ENCODE data around the gene HBZ.
"Not testable (repeated sequence)": the region's sequence is repeated elsewhere in the genome, so short reads cannot be mapped to it uniquely, and the experiment has no call there.

HBZ gene

DNA sequence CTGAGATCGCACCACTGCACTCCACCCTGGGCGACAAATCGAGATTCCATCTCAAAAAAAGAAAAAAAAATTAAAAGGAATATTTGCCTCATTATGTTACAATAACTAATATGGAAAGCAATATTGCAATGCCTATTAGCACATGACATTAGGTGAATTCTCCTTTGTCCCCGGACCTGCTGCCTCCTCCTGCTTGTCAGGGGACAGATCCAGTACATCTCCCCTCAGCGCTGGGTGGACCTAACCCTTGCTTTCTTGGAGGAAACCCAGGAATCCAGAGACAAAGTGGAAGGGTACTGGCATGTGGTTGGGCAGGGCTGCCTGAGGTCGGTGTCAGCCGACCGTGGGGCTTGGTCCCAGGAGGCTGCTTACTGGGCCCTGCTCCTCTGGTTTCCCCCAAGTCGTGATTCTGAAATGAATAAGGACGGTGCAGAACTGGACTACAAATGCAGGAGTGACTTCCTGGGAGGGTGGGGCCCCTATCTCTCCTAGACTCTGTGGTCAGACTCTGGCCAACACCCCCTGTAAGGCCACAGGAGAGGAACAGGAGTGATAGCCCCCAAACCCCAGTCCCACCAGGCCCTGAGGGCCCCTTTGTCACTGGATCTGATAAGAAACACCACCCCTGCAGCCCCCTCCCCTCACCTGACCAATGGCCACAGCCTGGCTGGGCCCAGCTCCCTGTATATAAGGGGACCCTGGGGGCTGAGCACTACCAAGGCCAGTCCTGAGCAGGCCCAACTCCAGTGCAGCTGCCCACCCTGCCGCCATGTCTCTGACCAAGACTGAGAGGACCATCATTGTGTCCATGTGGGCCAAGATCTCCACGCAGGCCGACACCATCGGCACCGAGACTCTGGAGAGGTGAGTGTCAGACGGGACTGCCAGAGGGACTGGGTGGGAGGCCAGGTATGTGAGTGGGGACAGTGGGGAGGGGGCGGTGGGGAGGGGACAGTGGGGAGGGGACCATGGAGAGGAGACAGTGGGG is at the start of gene HBZ:
TSS of gene HBZ (plus strand) at position 504 of the 988 bp plus-strand sequence. CDS start at position 770, 266 bp downstream.
- no peak for DNase-seq (ENCODE audit: low read depth in 3 of 3)

DNA sequence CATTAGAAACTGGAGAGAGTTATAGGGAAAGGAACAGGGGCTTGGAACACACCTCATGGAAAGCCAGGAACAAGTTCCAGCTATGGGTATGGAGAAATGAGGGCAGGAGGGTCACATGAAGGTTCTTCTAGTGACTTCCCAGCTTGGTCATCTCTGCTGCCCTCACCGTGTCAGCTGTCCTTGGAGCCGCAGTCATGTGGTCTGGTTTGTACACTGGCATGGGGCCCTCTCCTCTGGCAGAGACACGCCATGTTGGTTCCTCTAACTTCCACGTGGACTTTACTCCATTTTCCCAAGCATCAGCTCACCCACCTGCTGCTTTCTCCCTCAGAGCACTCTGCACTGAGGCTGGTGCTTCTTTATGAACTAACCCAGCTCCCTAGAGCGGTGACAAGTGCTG is 48.1 kb upstream of the HBZ start:
- no peak for DNase-seq (ENCODE audit: low read depth in 3 of 3)

- DNase-seq (ENCODE audit: low read depth in 3 of 3), result no peak
These were observed 47.5 kb upstream of the HBZ start for GRCh38 chr16:104928-105327.

DNA sequence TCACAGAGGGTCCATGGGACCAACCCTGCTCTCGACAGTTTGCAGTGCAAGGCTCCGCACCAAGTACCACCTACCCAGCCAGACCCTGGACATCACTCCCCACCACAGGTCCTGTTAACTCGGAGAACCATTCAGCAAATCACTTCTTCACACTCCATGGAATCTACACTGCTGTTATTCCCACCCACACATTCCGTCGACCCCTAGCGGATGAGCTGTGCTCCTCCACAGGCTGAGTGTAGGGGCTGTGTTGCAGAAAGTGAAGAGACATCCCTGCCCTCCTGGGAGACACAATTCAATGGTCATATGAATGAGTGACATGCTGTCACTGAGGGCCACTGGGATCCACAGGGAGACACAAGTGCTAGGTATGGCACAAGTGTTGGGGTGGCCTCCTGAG is 46.9 kb upstream of the HBZ start:
- DNase-seq (ENCODE audit: low read depth in 3 of 3), result no peak

DNA sequence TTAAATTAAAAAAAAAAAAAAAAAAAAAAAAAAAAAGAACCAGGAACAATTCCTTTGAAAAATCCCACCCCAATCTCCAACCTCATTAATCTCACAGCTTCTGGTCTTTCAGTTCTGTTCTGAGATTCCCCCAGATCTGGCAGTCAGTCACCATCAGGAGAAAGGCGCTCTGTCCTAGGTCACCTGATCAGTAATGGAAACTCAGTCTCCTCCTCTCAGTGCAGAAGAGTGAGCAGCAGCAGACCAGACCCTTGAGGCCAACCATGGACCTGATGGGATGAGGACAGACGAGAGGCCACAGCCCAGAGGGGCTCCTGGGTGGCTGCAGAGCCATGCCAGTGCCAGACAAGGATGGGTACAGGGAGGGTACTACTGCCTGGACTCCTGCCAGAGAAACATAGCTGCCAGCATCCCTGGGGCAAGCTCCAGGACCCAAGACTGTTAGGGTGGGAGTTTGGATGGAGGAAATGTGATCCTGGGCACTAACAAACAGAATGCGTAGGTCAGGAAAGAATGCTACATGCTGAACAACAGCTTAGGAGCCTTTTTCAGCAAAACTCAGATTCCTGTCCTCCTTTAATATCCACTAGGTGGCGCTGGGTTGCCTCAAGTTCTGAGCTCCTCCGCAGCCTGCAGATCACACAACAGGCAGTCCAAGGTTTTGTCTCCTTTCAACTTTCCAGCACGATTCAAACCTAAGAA is 45.7 kb upstream of the HBZ start:
- DNase-seq (ENCODE audit: low read depth in 3 of 3), result peak in 2 of 3 donors; percentile 17 to 41

- DNase-seq (ENCODE audit: low read depth in 3 of 3), result no peak
These were observed 40.1 kb upstream of the HBZ start for GRCh38 chr16:112153-112840.

- no peak for DNase-seq (ENCODE audit: low read depth in 3 of 3)
These were observed 38.1 kb upstream of the HBZ start for GRCh38 chr16:114327-114726.

GRCh38 chr16:116015-116414 is 36.4 kb upstream of the HBZ start:
- no peak for DNase-seq (ENCODE audit: low read depth in 3 of 3)

DNA sequence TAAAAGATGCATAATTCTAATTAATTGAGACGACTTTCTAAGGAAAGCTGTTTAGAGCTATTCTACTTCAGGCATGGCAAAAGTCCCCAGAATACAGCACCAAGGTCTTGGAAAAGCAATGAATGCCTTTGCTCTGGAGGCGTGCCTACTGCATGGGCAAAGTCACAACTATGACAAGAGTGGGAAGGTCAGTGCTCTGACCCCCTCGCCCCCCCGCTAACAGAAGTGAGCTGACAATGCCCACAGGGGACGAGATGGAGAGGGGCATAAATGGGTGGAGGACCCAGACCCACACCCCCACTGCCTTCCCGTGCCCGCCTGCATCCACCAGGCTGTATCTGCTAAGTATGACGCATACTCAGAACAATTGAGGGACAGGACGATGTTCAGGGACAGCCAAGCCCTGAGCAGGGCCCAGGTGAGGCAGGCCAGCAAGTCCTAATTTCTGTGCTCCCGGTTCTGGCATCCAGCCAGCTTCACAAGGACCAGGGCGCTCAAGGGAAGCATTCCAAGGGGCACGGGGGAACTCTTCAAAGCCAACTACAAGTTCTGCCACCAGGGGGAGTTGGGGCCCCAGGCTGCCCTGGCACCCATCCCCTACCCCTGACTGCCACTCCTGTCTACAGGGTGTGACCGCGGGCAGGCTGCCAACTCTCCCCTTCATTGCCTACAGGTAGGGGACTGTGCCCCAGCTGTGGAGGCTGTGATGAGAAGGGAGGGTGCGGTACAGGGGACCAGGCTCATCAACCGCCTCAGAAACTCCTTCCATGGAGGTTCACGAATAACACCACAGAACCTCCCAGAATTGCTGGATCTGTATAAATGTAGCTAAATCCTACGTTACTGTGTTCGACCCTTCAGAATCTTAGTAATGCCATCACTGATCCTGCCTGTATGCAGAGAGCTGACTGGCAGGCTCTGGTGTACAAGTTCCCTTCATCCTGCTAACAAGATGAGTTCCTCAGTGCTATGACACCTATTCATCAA is 34.8 kb upstream of the HBZ start:
- peak; percentile 32 to 52 (median 36) for DNase-seq (ENCODE audit: low read depth in 3 of 3)

- DNase-seq (ENCODE audit: low read depth in 3 of 3), result no peak
These were observed 33.6 kb upstream of the HBZ start for GRCh38 chr16:118857-119256.

- no peak for DNase-seq (ENCODE audit: low read depth in 3 of 3)
These were observed 33.1 kb upstream of the HBZ start for GRCh38 chr16:119295-119694.

- no peak for DNase-seq (ENCODE audit: low read depth in 3 of 3)
These were observed 32.5 kb upstream of the HBZ start for GRCh38 chr16:119835-120491.

- DNase-seq (ENCODE audit: low read depth in 3 of 3), result no peak
These were observed 31.7 kb upstream of the HBZ start for GRCh38 chr16:120756-121155.

- DNase-seq (ENCODE audit: low read depth in 3 of 3), result no peak
These were observed 30.1 kb upstream of the HBZ start for GRCh38 chr16:122361-122760.

DNA sequence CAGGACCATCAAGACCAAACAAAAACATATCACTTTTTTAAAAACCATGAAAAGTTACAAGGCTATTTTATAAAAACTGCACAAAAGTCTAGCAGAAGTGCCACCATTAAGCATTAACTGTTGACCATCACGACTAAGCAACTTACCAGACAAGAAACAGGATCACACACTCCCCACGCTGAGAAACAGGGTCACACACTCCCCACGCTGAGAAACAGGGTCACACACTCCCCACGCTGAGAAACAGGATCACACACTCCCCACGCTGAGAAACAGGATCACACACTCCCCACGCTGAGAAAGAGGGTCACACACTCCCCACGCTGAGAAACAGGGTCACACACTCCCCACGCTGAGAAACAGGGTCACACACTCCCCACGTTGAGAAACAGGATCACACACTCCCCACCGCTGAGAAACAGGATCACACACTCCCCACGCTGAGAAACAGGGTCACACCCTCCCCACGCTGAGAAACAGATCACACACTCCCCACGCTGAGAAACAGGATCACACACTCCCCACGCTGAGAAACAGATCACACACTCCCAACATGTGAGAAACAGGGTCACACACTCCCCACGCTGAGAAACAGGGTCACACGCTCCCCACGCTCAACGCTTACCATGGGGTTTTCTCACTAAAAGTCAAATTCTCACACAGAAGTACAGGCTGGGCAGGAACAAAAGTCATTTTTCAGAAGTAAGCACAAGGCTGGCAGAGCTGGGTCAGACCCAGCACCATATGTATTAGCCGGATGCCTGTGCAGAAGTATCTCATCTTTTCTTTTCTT is 28.7 kb upstream of the HBZ start:
- not testable (repeated sequence) for DNase-seq (ENCODE audit: low read depth in 3 of 3)

- DNase-seq (ENCODE audit: low read depth in 3 of 3), result no peak
These were observed 27.4 kb upstream of the HBZ start for GRCh38 chr16:125011-125410.

GRCh38 chr16:129075-129474 is 23.4 kb upstream of the HBZ start:
- no peak for DNase-seq (ENCODE audit: low read depth in 3 of 3)

GRCh38 chr16:130533-131173 is 21.8 kb upstream of the HBZ start:
- no peak for DNase-seq (ENCODE audit: low read depth in 3 of 3)

DNA sequence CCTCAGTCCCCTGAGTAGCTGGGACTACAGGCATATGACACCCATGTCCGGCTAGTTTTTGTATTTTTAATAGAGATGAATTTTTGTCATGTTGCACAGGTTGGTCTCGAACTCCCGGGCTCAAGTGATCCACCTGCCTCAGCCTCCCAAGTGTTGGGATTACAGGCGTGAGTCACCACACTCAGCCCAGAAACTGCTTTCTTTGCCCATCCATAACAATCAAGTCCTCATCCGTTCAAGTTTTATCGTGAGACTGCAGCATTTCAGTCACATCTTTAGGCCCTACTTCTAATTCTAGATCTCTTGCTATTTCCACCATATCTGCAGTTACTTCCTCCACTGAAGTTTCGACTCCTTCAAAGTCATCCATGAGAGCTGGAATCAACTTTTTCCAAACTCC is 20.3 kb upstream of the HBZ start:
- DNase-seq (ENCODE audit: low read depth in 3 of 3), result no peak
